ENCODE measurements around the gene EDRF1.

Gene EDRF1

DNA sequence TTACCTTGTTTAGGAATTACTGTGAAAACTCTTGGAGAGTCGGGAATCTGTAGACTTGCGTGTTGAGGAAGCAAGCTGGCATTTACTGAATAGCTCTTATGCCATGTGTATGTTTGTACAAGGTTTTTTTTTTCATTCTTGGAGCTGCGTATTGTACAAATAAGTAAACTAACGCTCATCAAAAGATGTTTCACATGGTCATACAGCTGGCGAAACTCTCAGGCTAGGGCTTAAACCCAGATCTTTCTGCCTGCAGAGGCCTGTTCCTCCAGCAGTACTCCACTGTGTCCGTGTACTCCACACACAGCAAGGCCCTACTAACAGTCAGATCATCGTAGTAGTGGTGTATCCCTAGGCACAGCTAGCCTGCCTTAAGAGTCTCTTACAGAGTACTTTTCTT is 7.4 kb downstream of the EDRF1 start:
- H3F3A ChIP-seq (ENCODE audit: insufficient read depth, low read length), result no peaks in the 10 kb centered on the region
- TF ChIP-seq, protein P1, sequence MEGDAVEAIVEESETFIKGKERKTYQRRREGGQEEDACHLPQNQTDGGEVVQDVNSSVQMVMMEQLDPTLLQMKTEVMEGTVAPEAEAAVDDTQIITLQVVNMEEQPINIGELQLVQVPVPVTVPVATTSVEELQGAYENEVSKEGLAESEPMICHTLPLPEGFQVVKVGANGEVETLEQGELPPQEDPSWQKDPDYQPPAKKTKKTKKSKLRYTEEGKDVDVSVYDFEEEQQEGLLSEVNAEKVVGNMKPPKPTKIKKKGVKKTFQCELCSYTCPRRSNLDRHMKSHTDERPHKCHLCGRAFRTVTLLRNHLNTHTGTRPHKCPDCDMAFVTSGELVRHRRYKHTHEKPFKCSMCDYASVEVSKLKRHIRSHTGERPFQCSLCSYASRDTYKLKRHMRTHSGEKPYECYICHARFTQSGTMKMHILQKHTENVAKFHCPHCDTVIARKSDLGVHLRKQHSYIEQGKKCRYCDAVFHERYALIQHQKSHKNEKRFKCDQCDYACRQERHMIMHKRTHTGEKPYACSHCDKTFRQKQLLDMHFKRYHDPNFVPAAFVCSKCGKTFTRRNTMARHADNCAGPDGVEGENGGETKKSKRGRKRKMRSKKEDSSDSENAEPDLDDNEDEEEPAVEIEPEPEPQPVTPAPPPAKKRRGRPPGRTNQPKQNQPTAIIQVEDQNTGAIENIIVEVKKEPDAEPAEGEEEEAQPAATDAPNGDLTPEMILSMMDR (IDR thresholded peaks at IDR 0.05; ENCODE audit: low read length), result no peak
- TF ChIP-seq EZH2 (IDR thresholded peaks at IDR 0.05; ENCODE audit: borderline replicate concordance, low read length), result no peak
- H3K4me3 ChIP-seq (ENCODE audit: low read depth, low read length, poor library complexity, severe bottlenecking), result no peak overlapping the region
- H3K9ac ChIP-seq (ENCODE audit: low read length), result no peak overlapping the region
- no peak overlapping the region for H3K4me2 ChIP-seq (ENCODE audit: low read length)
- no peaks in the 10 kb centered on the region for H3K27me3 ChIP-seq (ENCODE audit: insufficient read depth, low read length)
- peaks cover 98% of the 10 kb centered on the region for H3K36me3 ChIP-seq (ENCODE audit: insufficient read depth, low read length)
- peaks cover under 1% of the 10 kb centered on the region for H3K4me1 ChIP-seq (ENCODE audit: insufficient read depth, low read length, severe bottlenecking)
- no peaks in the 10 kb centered on the region for H4K20me1 ChIP-seq (ENCODE audit: insufficient read depth, low read length)
- H3K27ac ChIP-seq (ENCODE audit: low read depth, low read length, poor library complexity, severe bottlenecking), result no peak overlapping the region
- H3K9me2 ChIP-seq (ENCODE audit: low read depth, low read length), result no peaks in the 10 kb centered on the region
- no peaks in the 10 kb centered on the region for H3K9me3 ChIP-seq (ENCODE audit: low read length)
- 0 out of 2 replicates have a peak, but pooled peaks cover under 1% of the 10 kb centered on the region for H3K79me2 ChIP-seq (ENCODE audit: insufficient read depth, low read length)
- H2AFZ ChIP-seq (ENCODE audit: low read length), result no peak overlapping the region

DNA sequence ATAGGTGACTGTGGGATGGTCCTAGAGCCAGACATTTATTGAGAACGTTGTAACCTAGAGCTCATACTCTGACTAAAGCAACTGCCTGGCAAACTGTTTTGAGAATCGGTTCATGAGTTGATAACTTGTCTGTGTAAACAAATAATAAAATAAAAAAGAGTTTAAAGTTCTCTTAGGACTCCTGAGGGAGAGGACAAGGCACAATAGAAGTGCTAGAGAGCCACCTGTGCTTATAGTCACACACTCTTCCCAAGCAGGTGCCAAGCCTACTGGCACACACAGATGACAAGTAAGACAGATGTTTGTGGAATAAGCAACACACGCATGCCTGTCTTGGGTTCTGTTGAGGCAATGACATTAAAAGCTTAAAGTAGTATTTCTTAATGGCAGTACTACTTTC is 7.9 kb downstream of the EDRF1 start:
- TF ChIP-seq EZH2 (IDR thresholded peaks at IDR 0.05; ENCODE audit: borderline replicate concordance, low read length), result no peak
- TF ChIP-seq, protein P1 (IDR thresholded peaks at IDR 0.05; ENCODE audit: low read length), result no peak
- Histone ChIP-seq H3K9me2 (ENCODE audit: low read depth, low read length) (no peaks in the 10 kb centered on the region), H3K4me1 (ENCODE audit: insufficient read depth, low read length, severe bottlenecking) (no peaks in the 10 kb centered on the region), H2AFZ (ENCODE audit: low read length) (no peak overlapping the region), H3K9me3 (ENCODE audit: low read length) (no peaks in the 10 kb centered on the region), H3K27ac (ENCODE audit: low read depth, low read length, poor library complexity, severe bottlenecking) (no peak overlapping the region), H3K79me2 (ENCODE audit: insufficient read depth, low read length) (no peaks in the 10 kb centered on the region), H3F3A (ENCODE audit: insufficient read depth, low read length) (no peaks in the 10 kb centered on the region), H3K36me3 (ENCODE audit: insufficient read depth, low read length) (peaks cover 98% of the 10 kb centered on the region), H3K4me3 (ENCODE audit: low read depth, low read length, poor library complexity, severe bottlenecking) (no peak overlapping the region), H3K9ac (ENCODE audit: low read length) (no peak overlapping the region), H3K27me3 (ENCODE audit: insufficient read depth, low read length) (no peaks in the 10 kb centered on the region), H4K20me1 (ENCODE audit: insufficient read depth, low read length) (no peaks in the 10 kb centered on the region), H3K4me2 (ENCODE audit: low read length) (no peak overlapping the region)

DNA sequence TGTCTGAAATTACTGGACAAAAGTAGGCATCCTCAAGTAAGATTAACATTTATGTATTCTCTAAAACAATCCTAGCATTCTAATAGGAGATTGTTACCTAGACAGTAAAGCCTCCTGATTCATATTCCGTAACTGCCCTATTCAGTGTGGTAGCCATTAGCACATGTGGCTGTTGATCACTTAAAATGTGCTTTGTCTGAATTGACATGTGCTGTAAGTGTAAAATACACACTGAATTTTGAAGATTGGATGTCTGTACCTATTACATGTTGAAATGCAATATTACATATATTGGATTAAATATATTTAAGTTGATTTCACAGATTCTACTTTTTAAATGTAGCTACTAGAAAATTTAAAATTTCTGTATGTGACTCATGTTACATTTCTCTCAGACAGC is 14.6 kb downstream of the EDRF1 start:
- no peaks in the 10 kb centered on the region for H3K9me2 ChIP-seq (ENCODE audit: low read depth, low read length)
- H3K4me1 ChIP-seq (ENCODE audit: insufficient read depth, low read length, severe bottlenecking), result no peaks in the 10 kb centered on the region
- no peak for TF ChIP-seq EZH2 (IDR thresholded peaks at IDR 0.05; ENCODE audit: borderline replicate concordance, low read length)
- TF ChIP-seq, protein P1 (IDR thresholded peaks at IDR 0.05; ENCODE audit: low read length), result no peak
- no peak overlapping the region for H2AFZ ChIP-seq (ENCODE audit: low read length)
- H3K4me2 ChIP-seq (ENCODE audit: low read length), result no peak overlapping the region
- peaks cover 100% of the 10 kb centered on the region for H3K36me3 ChIP-seq (ENCODE audit: insufficient read depth, low read length)
- H3K4me3 ChIP-seq (ENCODE audit: low read depth, low read length, poor library complexity, severe bottlenecking), result no peak overlapping the region
- no peaks in the 10 kb centered on the region for H4K20me1 ChIP-seq (ENCODE audit: insufficient read depth, low read length)
- H3K79me2 ChIP-seq (ENCODE audit: insufficient read depth, low read length), result no peaks in the 10 kb centered on the region
- H3K27me3 ChIP-seq (ENCODE audit: insufficient read depth, low read length), result no peaks in the 10 kb centered on the region
- H3K27ac ChIP-seq (ENCODE audit: low read depth, low read length, poor library complexity, severe bottlenecking), result no peak overlapping the region
- H3K9ac ChIP-seq (ENCODE audit: low read length), result no peak overlapping the region
- H3F3A ChIP-seq (ENCODE audit: insufficient read depth, low read length), result no peaks in the 10 kb centered on the region
- no peaks in the 10 kb centered on the region for H3K9me3 ChIP-seq (ENCODE audit: low read length)

All from OCI-LY1 (cell line).